Adipocyte (in vitro differentiated cells): ENCODE data around the gene SAMD14.

ENCODE experiments used
- DNase-seq: peaks from one replicate; pipeline ENCODE4 v3.0.0-alpha.2; 2015; ENCODE audit warnings: low read depth
- H3K27me3 ChIP-seq: replicated peaks from 2 replicates; pipeline ENCODE4 v1.7.0; 2013; ENCODE audit warnings: mild to moderate bottlenecking, low read length, moderate library complexity; ENCODE audit not compliant: control insufficient read depth, insufficient read depth
- H3K36me3 ChIP-seq: 2 replicates; pipeline ENCODE4 v1.7.0; 2013; ENCODE audit warnings: low read length, mild to moderate bottlenecking, moderate library complexity; ENCODE audit not compliant: control insufficient read depth, insufficient read depth, severe bottlenecking
- H3K4me1 ChIP-seq: 2 replicates; pipeline ENCODE4 v1.7.0; 2013; ENCODE audit warnings: mild to moderate bottlenecking, low read length, moderate library complexity; ENCODE audit not compliant: control insufficient read depth, insufficient read depth
- H3K4me3 ChIP-seq: 2 replicates; pipeline ENCODE4 v1.7.0; 2013; ENCODE audit warnings: mild to moderate bottlenecking, low read length, moderate library complexity
- H3K9ac ChIP-seq: 2 replicates; pipeline ENCODE4 v1.7.0; 2013; ENCODE audit warnings: mild to moderate bottlenecking, low read length, moderate library complexity
- H3K9me3 ChIP-seq: 2 replicates; pipeline ENCODE4 v1.7.0; 2013; ENCODE audit warnings: mild to moderate bottlenecking, low read length, moderate library complexity; ENCODE audit not compliant: control insufficient read depth

The SAMD14 gene

GRCh38 chr17:50125420-50125997, 4.5 kb downstream of the SAMD14 start:
- H3K9me3 ChIP-seq = no peaks in the 10 kb centered on the region
- no peak overlapping the region for H3K4me3 ChIP-seq
- no peak for DNase-seq
- no peaks in the 10 kb centered on the region for H3K36me3 ChIP-seq
- H3K9ac ChIP-seq = no peak overlapping the region
- peaks cover 4% of the 10 kb centered on the region for H3K27me3 ChIP-seq
- H3K4me1 ChIP-seq = peaks cover 7% of the 10 kb centered on the region

- Histone ChIP-seq H3K36me3 (no peaks in the 10 kb centered on the region), H3K4me3 (no peak overlapping the region), H3K27me3 (peaks cover 7% of the 10 kb centered on the region), H3K4me1 (peaks cover 5% of the 10 kb centered on the region), H3K9ac (peak overlapping the region; percentile 11), H3K9me3 (no peaks in the 10 kb centered on the region)
- DNase-seq = no peak
These were observed 6.2 kb downstream of the SAMD14 start for GRCh38 chr17:50123649-50124349.

- H3K27me3 ChIP-seq = peaks cover 6% of the 10 kb centered on the region
- no peaks in the 10 kb centered on the region for H3K9me3 ChIP-seq
- peaks cover 3% of the 10 kb centered on the region for H3K4me1 ChIP-seq
- H3K36me3 ChIP-seq = no peaks in the 10 kb centered on the region
- no peak overlapping the region for H3K9ac ChIP-seq
- no peak overlapping the region for H3K4me3 ChIP-seq
- DNase-seq = no peak
These were observed 7.0 kb downstream of the SAMD14 start for GRCh38 chr17:50122945-50123344.

- no peak for DNase-seq
- Histone ChIP-seq H3K4me3 (no peak overlapping the region), H3K36me3 (no peaks in the 10 kb centered on the region), H3K4me1 (peaks cover 9% of the 10 kb centered on the region), H3K27me3 (peaks cover 6% of the 10 kb centered on the region), H3K9me3 (no peaks in the 10 kb centered on the region), H3K9ac (no peak overlapping the region)
These were observed 9.3 kb downstream of the SAMD14 start for GRCh38 chr17:50120475-50121253.

GRCh38 chr17:50118828-50119218, 11.1 kb downstream of the SAMD14 start:
- Histone ChIP-seq H3K36me3 (no peaks in the 10 kb centered on the region), H3K27me3 (peaks cover 6% of the 10 kb centered on the region), H3K4me1 (peaks cover 9% of the 10 kb centered on the region), H3K4me3 (no peak overlapping the region), H3K9me3 (no peaks in the 10 kb centered on the region), H3K9ac (no peak overlapping the region)
- DNase-seq = no peak

GRCh38 chr17:50118076-50118827, 11.7 kb downstream of the SAMD14 start:
- H3K36me3 ChIP-seq = no peaks in the 10 kb centered on the region
- H3K9ac ChIP-seq = no peak overlapping the region
- peaks cover 9% of the 10 kb centered on the region for H3K4me1 ChIP-seq
- DNase-seq = no peak
- H3K27me3 ChIP-seq = peaks cover 6% of the 10 kb centered on the region
- no peaks in the 10 kb centered on the region for H3K9me3 ChIP-seq
- H3K4me3 ChIP-seq = no peak overlapping the region

GRCh38 chr17:50117202-50118051, 12.5 kb downstream of the SAMD14 start:
- peak overlapping the region; percentile 19 for H3K9ac ChIP-seq
- peak overlapping the region; percentile 58 for H3K4me3 ChIP-seq
- H3K36me3 ChIP-seq = no peaks in the 10 kb centered on the region
- no peaks in the 10 kb centered on the region for H3K9me3 ChIP-seq
- peak; percentile 69 for DNase-seq
- H3K27me3 ChIP-seq = peaks cover 6% of the 10 kb centered on the region
- peaks cover 14% of the 10 kb centered on the region for H3K4me1 ChIP-seq

- no peak overlapping the region for H3K4me3 ChIP-seq
- no peak overlapping the region for H3K9ac ChIP-seq
- H3K27me3 ChIP-seq = peaks cover 6% of the 10 kb centered on the region
- H3K9me3 ChIP-seq = no peaks in the 10 kb centered on the region
- H3K36me3 ChIP-seq = no peaks in the 10 kb centered on the region
- DNase-seq = no peak
- peaks cover 27% of the 10 kb centered on the region for H3K4me1 ChIP-seq
These were observed 14.2 kb downstream of the SAMD14 start for GRCh38 chr17:50115756-50116155.

GRCh38 chr17:50114849-50115357, 15.1 kb downstream of the SAMD14 start:
- H3K4me3 ChIP-seq = no peak overlapping the region
- no peaks in the 10 kb centered on the region for H3K9me3 ChIP-seq
- peak; percentile 75 for DNase-seq
- no peak overlapping the region for H3K9ac ChIP-seq
- peaks cover 7% of the 10 kb centered on the region for H3K36me3 ChIP-seq
- H3K27me3 ChIP-seq = peaks cover 4% of the 10 kb centered on the region
- peaks cover 27% of the 10 kb centered on the region for H3K4me1 ChIP-seq

GRCh38 chr17:50114401-50114800, 15.6 kb downstream of the SAMD14 start:
- Histone ChIP-seq H3K36me3 (peaks cover 10% of the 10 kb centered on the region), H3K4me1 (peaks cover 27% of the 10 kb centered on the region), H3K9ac (no peak overlapping the region), H3K9me3 (no peaks in the 10 kb centered on the region), H3K27me3 (no peaks in the 10 kb centered on the region), H3K4me3 (no peak overlapping the region)
- no peak for DNase-seq
